Loucy (cell line): ENCODE measurements around the gene UNC13C.

Source experiments
- EZH2phosphoT487 ChIP-seq: fragments of 200-600 bp; IDR thresholded peaks from 2 replicates; pipeline ENCODE4 v1.6.1; 2018; ENCODE audit warnings: antibody characterized with exemption, mild to moderate bottlenecking, moderate library complexity, borderline replicate concordance
- TF ChIP-seq, protein P1 (sequence below): fragments of 200-600 bp; sonication (generic); conservative IDR thresholded peaks from 2 replicates; pipeline ENCODE4 v1.5.1; 2014; ENCODE audit warnings: mild to moderate bottlenecking, antibody characterized with exemption, low read length

DNA sequence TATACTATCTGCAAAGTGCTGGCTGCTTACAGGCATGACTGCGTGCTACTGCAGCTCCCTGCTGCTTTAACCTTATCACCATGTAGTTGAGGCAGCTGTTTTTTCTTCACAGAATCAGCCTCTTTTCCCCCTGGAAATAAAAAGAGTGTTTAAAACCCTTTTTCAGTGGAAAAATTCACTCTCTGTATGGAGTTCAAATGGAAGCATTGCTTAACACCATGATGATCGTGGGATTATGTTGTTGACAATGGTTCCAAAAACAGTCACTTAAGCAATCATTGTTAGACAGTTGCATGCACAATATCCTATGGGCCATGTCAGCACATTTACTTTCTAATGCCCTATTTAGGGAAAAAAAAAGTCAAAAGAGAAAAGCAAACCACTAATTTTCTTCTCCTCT is 536.4 kb downstream of the UNC13C start:
- TF ChIP-seq, protein P1, sequence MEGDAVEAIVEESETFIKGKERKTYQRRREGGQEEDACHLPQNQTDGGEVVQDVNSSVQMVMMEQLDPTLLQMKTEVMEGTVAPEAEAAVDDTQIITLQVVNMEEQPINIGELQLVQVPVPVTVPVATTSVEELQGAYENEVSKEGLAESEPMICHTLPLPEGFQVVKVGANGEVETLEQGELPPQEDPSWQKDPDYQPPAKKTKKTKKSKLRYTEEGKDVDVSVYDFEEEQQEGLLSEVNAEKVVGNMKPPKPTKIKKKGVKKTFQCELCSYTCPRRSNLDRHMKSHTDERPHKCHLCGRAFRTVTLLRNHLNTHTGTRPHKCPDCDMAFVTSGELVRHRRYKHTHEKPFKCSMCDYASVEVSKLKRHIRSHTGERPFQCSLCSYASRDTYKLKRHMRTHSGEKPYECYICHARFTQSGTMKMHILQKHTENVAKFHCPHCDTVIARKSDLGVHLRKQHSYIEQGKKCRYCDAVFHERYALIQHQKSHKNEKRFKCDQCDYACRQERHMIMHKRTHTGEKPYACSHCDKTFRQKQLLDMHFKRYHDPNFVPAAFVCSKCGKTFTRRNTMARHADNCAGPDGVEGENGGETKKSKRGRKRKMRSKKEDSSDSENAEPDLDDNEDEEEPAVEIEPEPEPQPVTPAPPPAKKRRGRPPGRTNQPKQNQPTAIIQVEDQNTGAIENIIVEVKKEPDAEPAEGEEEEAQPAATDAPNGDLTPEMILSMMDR, result no peak
- no peak for TF ChIP-seq EZH2phosphoT487
